NOMO-1 (cell line): ENCODE data around the gene ISG20.

ENCODE experiments used
- DNase-seq, 2 experiments: peaks; one replicate each; lab custom pipeline; 2025; ENCODE audit not compliant: unreplicated experiment in 2 of 2; lab: John Stamatoyannopoulos, UW

Gene ISG20

GRCh38 chr15:88617790-88618189, 21.0 kb upstream of the ISG20 start:
- DNase-seq = no peak

- no peak for DNase-seq
Measured at GRCh38 chr15:88618686-88619085, 20.1 kb upstream of the ISG20 start.

GRCh38 chr15:88619796-88620195, 19.0 kb upstream of the ISG20 start:
- no peak for DNase-seq

- DNase-seq = peak; percentile 91 to 96
Measured at GRCh38 chr15:88620995-88621772, 17.6 kb upstream of the ISG20 start, which contains the start of gene AEN. TSS of gene AEN (plus strand) at chr15:88621340. CDS start at chr15:88626210, 4,870 bp downstream.

GRCh38 chr15:88621789-88622604, 16.8 kb upstream of the ISG20 start:
- DNase-seq = peak in 1 of 2 experiments; percentile 62

- DNase-seq = no peak
Measured at GRCh38 chr15:88622605-88622975, 16.2 kb upstream of the ISG20 start.

GRCh38 chr15:88623061-88623460, 15.8 kb upstream of the ISG20 start:
- DNase-seq = peak in 1 of 2 experiments; percentile 22

GRCh38 chr15:88623632-88624031, 15.2 kb upstream of the ISG20 start:
- DNase-seq = no peak

GRCh38 chr15:88624156-88624970, 14.5 kb upstream of the ISG20 start:
- no peak for DNase-seq

- no peak for DNase-seq
Measured at GRCh38 chr15:88624971-88625490, 13.8 kb upstream of the ISG20 start.

- no peak for DNase-seq
Measured at GRCh38 chr15:88625943-88626741, 12.7 kb upstream of the ISG20 start.

- DNase-seq = no peak
Measured at GRCh38 chr15:88627463-88627862, 11.4 kb upstream of the ISG20 start.

GRCh38 chr15:88628018-88628654, 10.7 kb upstream of the ISG20 start:
- no peak for DNase-seq

- no peak for DNase-seq
Measured at GRCh38 chr15:88629071-88629470, 9.7 kb upstream of the ISG20 start.

GRCh38 chr15:88630141-88630721, 8.6 kb upstream of the ISG20 start:
- DNase-seq = no peak

- no peak for DNase-seq
Measured at GRCh38 chr15:88630798-88631463, 7.9 kb upstream of the ISG20 start.

- no peak for DNase-seq
Measured at GRCh38 chr15:88631464-88632028, 7.3 kb upstream of the ISG20 start.

- peak in 1 of 2 experiments; percentile 35 for DNase-seq
Measured at GRCh38 chr15:88632797-88633196, 6.0 kb upstream of the ISG20 start.
